ENCODE data around the gene VDR.

The VDR gene

GRCh38 chr12:47892819-47893218 is 12.0 kb downstream of the VDR start:
- TF ChIP-seq ZFX (IDR thresholded peaks at IDR 0.05) (no peak), CTCF (conservative IDR thresholded peaks at IDR 0.05) (no peak)
- H3K27ac ChIP-seq, result no peak overlapping the region

GRCh38 chr12:47891356-47891755 is 13.4 kb downstream of the VDR start:
- TF ChIP-seq CTCF (conservative IDR thresholded peaks at IDR 0.05) (no peak), ZFX (IDR thresholded peaks at IDR 0.05) (no peak)

GRCh38 chr12:47889040-47889439 is 15.8 kb downstream of the VDR start:
- TF ChIP-seq ZFX (IDR thresholded peaks at IDR 0.05) (no peak), CTCF (conservative IDR thresholded peaks at IDR 0.05) (no peak)
- H3K27ac ChIP-seq, result no peak overlapping the region

More at GRCh38 chr12:47891356-47891755, 13.4 kb downstream of the VDR start:
- H3K27ac ChIP-seq, result no peak overlapping the region

- no peak overlapping the region for H3K27ac ChIP-seq
- TF ChIP-seq CTCF (conservative IDR thresholded peaks at IDR 0.05), result no peak
- TF ChIP-seq ZFX (IDR thresholded peaks at IDR 0.05), result no peak
Observed at GRCh38 chr12:47888153-47888819, 16.5 kb downstream of the VDR start.

- H3K27ac ChIP-seq, result no peak overlapping the region
- TF ChIP-seq ZFX (IDR thresholded peaks at IDR 0.05), result no peak
- no peak for TF ChIP-seq CTCF (conservative IDR thresholded peaks at IDR 0.05)
Observed at GRCh38 chr12:47887529-47887928, 17.3 kb downstream of the VDR start.

- TF ChIP-seq CTCF (conservative IDR thresholded peaks at IDR 0.05) (no peak), ZFX (IDR thresholded peaks at IDR 0.05) (no peak)
- no peak overlapping the region for H3K27ac ChIP-seq
Observed at GRCh38 chr12:47886510-47887240, 18.1 kb downstream of the VDR start.

GRCh38 chr12:47885566-47885965 is 19.2 kb downstream of the VDR start:
- TF ChIP-seq ZFX (IDR thresholded peaks at IDR 0.05) (no peak), CTCF (conservative IDR thresholded peaks at IDR 0.05) (no peak)
- H3K27ac ChIP-seq, result no peak overlapping the region

Data from C4-2B (cell line).